Immature natural killer cell (primary cell): Measurements from ENCODE around the gene DLGAP1. TPM values are rescaled to one million over a fixed set of nuclear protein-coding genes. Genes with fewer than 3 reads are reported as not detected.
"Not testable (repeated sequence)": the region's sequence is repeated elsewhere in the genome, so short reads cannot be mapped to it uniquely, and the experiment has no call there.

ENCODE experiments used
- DNase-seq, 3 donors: peaks; one replicate each; pipeline ENCODE4 v3.0.0; 2022; ENCODE audit warnings: mixed read lengths in 1 of 3
- H3K27ac Mint-ChIP-seq, 6 donors: one replicate each; pipeline ENCODE4 v1.8.0; 2020; ENCODE audit warnings: mixed read lengths in 6 of 6, mild to moderate bottlenecking in 5 of 6, inconsistent platforms in 4 of 6, moderate library complexity in 3 of 6
- H3K27me3 Mint-ChIP-seq, 3 donors: one replicate each; pipeline ENCODE4 v1.8.0; 2020 to 2021; ENCODE audit warnings: low read depth in 3 of 3, mild to moderate bottlenecking in 3 of 3, mixed read lengths in 3 of 3, moderate library complexity in 3 of 3, inconsistent platforms in 1 of 3
- H3K36me3 Mint-ChIP-seq, 3 donors: one replicate each; pipeline ENCODE4 v1.8.0; 2020; ENCODE audit warnings: mixed read lengths in 3 of 3, inconsistent platforms in 2 of 3, mild to moderate bottlenecking in 2 of 3
- H3K4me1 Mint-ChIP-seq, 2 donors: one replicate each; pipeline ENCODE4 v1.8.0; 2020; ENCODE audit warnings: inconsistent platforms in 2 of 2, mild to moderate bottlenecking in 2 of 2, mixed read lengths in 2 of 2, moderate library complexity in 1 of 2
- H3K4me3 Mint-ChIP-seq, 5 donors: one replicate each; pipeline ENCODE4 v1.8.0; 2020; ENCODE audit warnings: mild to moderate bottlenecking in 5 of 5, mixed read lengths in 5 of 5, inconsistent platforms in 3 of 5, moderate library complexity in 3 of 5
- H3K9me3 Mint-ChIP-seq, 6 donors: one replicate each; pipeline ENCODE4 v1.8.0; 2020; ENCODE audit warnings: mild to moderate bottlenecking in 6 of 6, mixed read lengths in 6 of 6, inconsistent platforms in 4 of 6, moderate library complexity in 3 of 6
- polyA plus RNA-seq, 3 donors: library from polyadenylated mRNA; unstranded; fragments of 300-500 nt; fragmentation: Illumina TruSeq; gene quantifications; one replicate each; pipeline ENCODE4 v1.2.3, GENCODE V29; 2021

The DLGAP1 gene
- polyA plus RNA-seq, 3 donors from 2014 or later: not detected

DNA sequence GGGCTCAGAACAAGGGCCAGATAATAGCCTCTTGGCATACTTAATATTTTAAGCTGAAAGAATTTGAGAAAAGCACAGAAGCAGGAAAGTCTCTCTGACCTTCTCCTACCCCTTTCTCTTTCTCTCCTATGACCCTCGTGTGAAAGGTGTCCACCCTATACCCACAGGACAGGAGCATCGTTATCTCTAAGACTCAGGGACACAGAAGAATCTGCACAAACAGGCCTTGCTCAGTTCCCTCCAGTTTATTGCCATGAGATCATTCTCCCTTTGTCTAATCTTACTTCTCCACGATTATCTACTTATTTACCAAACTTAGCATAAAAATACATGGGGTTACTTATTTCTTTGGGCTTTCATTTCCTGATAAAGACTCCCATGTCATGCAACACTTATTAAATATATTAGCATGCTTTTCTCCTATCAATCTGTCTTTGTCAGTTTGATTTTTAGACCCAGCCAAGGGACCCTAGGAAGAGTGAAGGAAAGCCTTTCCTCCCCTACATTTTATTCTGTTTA, 370.7 kb downstream of the DLGAP1 start:
- Mint-ChIP-seq H3K4me1 (no peaks in the 10 kb centered on the region), H3K27me3 (peaks cover 0 to 2% (median 0%) of the 10 kb centered on the region in 3 donors), H3K9me3 (peaks cover 0 to 10% (median 4%) of the 10 kb centered on the region in 6 donors), H3K27ac (no peak overlapping the region), H3K36me3 (no peaks in the 10 kb centered on the region), H3K4me3 (no peak overlapping the region)
- no peak for DNase-seq

DNA sequence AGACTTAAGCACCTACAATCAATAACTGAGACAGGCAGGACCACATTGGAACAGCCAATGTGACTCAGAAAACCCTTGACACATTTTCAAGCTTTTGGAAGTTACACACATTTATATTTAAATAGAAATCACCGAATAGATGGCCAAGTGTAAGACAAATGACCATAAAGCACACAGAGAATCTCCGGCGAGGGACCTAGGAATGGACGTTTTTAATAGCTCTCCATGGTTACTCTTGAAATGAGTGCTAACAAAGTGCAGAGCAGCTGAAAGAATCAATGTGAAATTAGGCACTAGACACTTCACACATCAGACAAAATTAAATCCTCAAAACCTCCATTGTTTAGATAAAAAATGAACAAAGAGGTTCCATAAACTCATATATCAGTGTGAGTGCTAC, 376.9 kb downstream of the DLGAP1 start:
- Mint-ChIP-seq H3K27me3 (peaks cover 0 to 2% (median 0%) of the 10 kb centered on the region in 3 donors), H3K36me3 (no peaks in the 10 kb centered on the region), H3K9me3 (peaks cover 0 to 4% (median 0%) of the 10 kb centered on the region in 6 donors), H3K4me3 (no peak overlapping the region), H3K4me1 (no peaks in the 10 kb centered on the region), H3K27ac (no peak overlapping the region)
- DNase-seq: no peak

DNA sequence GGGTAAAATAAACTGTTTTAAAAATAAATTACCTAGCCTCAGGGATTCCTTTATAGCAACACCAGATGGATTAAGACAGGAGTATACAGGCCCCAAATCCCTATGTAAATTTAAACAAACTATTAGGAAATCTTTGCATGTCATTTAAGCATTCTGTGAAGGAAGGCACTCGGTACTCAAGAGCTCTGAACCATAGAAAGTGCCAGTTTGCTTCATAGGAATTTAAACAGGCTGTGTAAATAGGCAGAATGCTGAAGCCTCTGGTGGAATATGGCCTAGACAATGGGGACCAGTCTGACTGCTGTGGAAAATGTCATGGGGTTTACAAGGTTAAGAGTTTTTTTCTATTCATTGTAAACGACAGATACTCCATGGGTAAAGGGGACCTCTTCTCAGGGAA, 377.4 kb downstream of the DLGAP1 start:
- DNase-seq: no peak
- Mint-ChIP-seq H3K9me3 (peaks cover 0 to 4% (median 0%) of the 10 kb centered on the region in 6 donors), H3K27ac (no peak overlapping the region), H3K4me3 (no peak overlapping the region), H3K36me3 (no peaks in the 10 kb centered on the region), H3K4me1 (no peaks in the 10 kb centered on the region), H3K27me3 (peaks cover 0 to 2% (median 0%) of the 10 kb centered on the region in 3 donors)

DNA sequence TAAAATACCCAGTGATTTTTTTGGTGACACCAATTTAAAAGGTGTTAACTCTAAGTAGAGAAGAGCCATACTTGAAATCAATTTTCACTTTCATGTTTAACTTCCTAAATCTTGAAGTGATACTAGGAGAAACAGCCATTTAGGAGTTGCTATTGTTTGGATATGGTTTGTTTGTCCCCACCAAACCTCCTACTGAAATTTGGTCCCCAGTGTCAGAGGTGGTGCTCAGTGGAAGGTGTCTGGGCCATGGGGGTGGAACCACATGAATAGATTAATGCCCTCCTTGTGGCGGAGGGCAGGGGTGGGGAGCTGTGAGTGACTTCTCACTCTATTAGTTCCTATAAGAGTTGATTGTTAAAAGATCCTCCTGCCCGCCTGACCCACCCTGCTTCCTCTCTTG, 377.9 kb downstream of the DLGAP1 start:
- peaks cover 0 to 2% (median 0%) of the 10 kb centered on the region in 3 donors for H3K27me3 Mint-ChIP-seq
- peaks cover 0 to 4% (median 0%) of the 10 kb centered on the region in 6 donors for H3K9me3 Mint-ChIP-seq
- no peak for DNase-seq
- H3K4me3 Mint-ChIP-seq: no peak overlapping the region
- H3K36me3 Mint-ChIP-seq: no peaks in the 10 kb centered on the region
- H3K4me1 Mint-ChIP-seq: no peaks in the 10 kb centered on the region
- no peak overlapping the region for H3K27ac Mint-ChIP-seq

DNA sequence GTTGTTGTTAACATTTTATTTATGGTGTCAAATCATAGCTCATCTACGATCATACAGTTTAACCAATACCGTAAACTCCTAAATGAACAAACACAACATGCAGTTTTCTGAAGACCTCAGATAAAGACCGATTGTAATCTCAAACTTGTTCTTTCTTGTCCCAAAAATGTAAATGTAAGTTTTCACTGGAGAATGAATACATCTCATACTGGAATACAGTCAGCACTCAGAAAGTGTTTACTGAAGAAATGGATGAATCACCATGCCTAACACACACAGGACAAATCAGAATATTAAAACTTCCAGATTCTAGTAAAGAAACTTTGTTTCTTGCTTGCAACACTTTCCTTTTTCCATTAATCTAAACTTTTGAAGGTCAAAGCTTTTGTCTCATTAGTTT, 380.5 kb downstream of the DLGAP1 start:
- Mint-ChIP-seq H3K27ac (no peak overlapping the region), H3K4me3 (no peak overlapping the region), H3K4me1 (no peaks in the 10 kb centered on the region), H3K9me3 (peaks cover 0 to 2% (median 0%) of the 10 kb centered on the region in 6 donors), H3K27me3 (peaks cover 0 to 3% (median 0%) of the 10 kb centered on the region in 3 donors), H3K36me3 (no peaks in the 10 kb centered on the region)
- DNase-seq: no peak

DNA sequence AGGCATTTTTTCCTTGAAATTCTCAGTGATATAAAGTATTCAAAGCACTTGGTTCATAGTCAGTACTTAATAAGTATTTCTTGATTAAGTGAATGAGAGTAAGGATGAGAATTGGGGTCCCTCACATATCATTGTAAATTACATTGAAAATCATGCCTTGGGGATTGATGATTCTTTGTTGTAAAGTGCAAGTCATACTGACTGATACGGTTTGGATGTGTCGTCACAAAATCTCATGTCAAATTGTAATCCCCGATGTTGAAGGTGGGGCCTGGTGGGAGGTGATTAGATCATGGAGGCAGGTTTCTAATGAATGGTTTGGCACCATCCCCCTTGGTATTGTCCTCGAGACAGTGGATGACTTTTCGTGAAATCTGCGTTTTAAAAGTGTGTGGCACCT, 385.9 kb downstream of the DLGAP1 start:
- H3K27ac Mint-ChIP-seq: no peak overlapping the region
- H3K27me3 Mint-ChIP-seq: peaks cover 2 to 8% (median 3%) of the 10 kb centered on the region in 3 donors
- no peaks in the 10 kb centered on the region for H3K4me1 Mint-ChIP-seq
- H3K4me3 Mint-ChIP-seq: no peak overlapping the region
- peaks cover 0 to 11% (median 5%) of the 10 kb centered on the region in 6 donors for H3K9me3 Mint-ChIP-seq
- no peaks in the 10 kb centered on the region for H3K36me3 Mint-ChIP-seq
- DNase-seq: no peak

DNA sequence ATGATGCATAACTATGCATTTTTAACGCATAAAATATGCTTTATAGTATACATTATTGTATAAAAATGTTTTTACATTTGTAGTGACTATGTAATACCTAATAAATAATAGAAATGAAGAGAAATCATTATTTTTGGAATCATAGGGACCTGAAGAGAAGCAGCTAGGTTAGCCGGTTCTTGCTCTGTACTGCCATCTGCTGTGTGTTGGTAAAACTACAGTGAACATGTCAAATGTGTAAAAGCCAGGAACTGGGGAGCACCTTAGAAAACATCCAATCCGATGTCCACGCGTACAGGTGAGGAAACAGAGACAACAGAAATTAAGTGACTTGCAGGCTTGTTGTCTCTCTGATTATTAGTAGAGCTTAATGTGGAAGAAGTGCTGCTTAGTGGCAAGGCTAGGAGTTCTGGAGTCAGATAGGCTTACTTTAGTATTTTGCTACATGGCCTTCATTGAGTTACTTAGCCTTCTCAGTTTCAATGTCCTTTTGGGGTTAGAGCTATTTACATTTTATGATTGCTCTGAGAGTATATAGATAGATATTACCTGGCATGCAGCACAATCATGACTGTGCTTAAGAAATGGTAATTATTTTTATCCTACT, 386.5 kb downstream of the DLGAP1 start:
- Mint-ChIP-seq H3K4me1 (no peaks in the 10 kb centered on the region), H3K9me3 (peaks cover 0 to 12% (median 6%) of the 10 kb centered on the region in 6 donors), H3K27me3 (peaks cover 2 to 9% (median 3%) of the 10 kb centered on the region in 3 donors), H3K27ac (no peak overlapping the region), H3K4me3 (no peak overlapping the region), H3K36me3 (no peaks in the 10 kb centered on the region)
- DNase-seq: peak in 2 of 3 donors; percentile 1 to 3

DNA sequence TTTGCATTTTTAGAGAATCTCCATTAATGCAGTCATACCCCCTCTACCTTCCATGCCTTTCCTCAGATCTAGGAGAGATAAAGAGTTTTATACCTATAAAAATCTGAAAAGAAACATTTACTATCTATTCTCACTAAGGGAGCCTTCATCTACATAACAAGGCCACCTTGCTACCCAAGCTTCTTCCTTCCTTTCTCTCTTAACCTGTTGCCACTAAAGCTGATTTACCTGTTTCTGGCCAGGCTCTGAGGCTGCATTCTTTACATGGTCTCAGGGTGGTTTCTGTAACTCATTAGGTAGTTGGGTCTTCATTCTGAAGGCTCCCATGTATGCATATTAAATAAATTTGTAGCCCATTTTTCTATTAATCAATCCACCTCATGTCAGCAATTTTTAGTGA, 391.6 kb downstream of the DLGAP1 start:
- DNase-seq: no peak
- H3K9me3 Mint-ChIP-seq: peaks cover 2 to 17% (median 11%) of the 10 kb centered on the region in 6 donors
- no peaks in the 10 kb centered on the region for H3K36me3 Mint-ChIP-seq
- peaks cover 2 to 6% (median 3%) of the 10 kb centered on the region in 3 donors for H3K27me3 Mint-ChIP-seq
- no peak overlapping the region for H3K27ac Mint-ChIP-seq
- no peaks in the 10 kb centered on the region for H3K4me1 Mint-ChIP-seq
- H3K4me3 Mint-ChIP-seq: no peak overlapping the region

DNA sequence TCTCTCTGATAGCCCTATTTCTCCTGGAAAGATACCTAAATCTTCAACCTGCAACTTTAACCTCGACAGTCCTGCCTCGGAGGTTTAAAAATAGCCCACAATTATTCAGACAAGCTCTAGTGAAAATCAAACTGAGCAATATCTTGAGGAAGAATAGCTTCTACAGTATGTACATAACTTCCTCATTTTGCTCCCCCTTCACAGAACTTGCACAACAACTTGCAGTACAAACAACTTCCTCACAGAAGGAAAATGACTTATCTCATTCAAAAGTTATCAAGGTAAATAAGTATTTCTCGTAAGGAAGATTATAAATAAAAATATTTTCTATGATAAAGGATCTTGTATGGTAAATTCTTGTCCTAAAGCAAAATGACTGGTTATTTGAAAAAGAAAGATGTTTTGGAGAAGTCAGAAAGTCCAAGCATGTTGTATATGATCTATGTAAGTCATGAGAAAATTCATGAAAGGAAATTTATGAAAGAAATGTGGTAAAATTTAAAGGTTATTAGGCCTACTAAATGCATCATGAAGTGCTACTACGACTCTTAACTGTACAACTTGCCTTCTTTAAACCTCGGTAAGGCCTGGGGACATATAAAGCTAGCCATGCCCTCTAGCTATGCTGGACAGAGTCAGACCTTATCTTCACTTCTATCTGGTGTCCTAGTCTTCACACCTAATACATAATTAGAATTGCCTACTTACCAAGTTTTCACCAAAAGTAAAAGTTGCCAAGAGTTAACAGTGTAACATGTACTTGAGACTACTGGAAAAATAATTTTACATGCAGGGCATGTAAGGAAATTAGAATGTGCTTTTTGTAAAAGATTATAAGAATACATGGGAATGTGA, 394.5 kb downstream of the DLGAP1 start:
- Mint-ChIP-seq H3K9me3 (peaks cover 2 to 20% (median 8%) of the 10 kb centered on the region in 6 donors), H3K4me3 (no peak overlapping the region), H3K27ac (no peak overlapping the region), H3K27me3 (peaks cover 0 to 3% (median 0%) of the 10 kb centered on the region in 3 donors), H3K4me1 (no peaks in the 10 kb centered on the region), H3K36me3 (no peaks in the 10 kb centered on the region)
- DNase-seq: no peak

DNA sequence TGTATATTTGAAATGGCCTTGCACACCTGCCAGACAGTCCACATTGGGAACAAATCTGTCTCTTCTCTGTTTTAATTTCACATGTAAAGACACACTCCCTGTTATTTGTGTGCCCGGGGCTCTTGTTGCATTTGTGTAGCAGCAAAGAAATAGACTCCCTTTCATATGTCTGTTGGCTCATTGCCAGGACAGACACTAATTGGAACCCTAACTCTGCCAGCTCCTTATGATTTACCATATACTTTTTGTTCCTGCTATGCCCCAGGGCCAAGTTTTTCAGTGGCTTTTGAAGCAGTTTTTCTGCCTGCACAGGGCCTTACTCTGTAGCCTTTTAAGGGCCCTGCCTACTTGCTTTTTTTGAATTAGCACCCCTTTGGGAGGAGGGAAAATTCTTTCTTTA, 396.9 kb downstream of the DLGAP1 start:
- Mint-ChIP-seq H3K27me3 (peaks cover 0 to 3% (median 0%) of the 10 kb centered on the region in 3 donors), H3K4me3 (no peak overlapping the region), H3K27ac (no peak overlapping the region), H3K36me3 (no peaks in the 10 kb centered on the region), H3K4me1 (no peaks in the 10 kb centered on the region), H3K9me3 (peaks cover 2 to 12% (median 6%) of the 10 kb centered on the region in 6 donors)
- DNase-seq: no peak

DNA sequence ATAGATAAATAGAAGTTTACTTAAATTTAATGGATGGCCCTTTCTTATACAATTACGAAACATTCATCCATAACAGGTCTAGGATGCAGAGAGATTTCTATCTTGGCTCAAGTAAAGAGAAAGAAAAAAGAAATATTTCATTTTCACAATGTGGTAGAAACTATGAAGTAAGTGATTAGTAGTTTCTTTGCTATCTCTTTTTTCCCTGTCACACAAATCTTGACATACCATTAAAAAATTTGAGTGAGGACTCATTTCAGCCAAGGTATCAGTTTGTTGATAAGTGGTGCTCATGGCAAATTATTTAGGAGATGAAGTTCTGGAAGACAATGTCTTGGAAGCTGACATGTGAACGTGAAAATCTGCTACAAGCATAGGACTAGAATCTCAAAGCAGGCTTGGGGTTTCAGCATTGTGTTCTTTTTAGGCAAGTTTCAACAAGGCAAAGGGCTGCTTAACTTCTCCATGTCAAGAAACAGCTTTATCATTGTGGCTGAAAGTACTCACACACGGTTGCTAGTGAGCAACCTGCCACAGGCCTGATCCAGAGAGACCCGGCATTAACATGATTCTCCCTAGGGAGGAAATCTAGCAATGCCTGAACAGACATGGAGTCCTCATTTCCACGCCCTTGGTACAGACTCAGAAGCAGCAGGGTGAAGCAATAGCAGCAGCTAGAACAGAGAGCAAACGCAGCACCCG, 414.6 kb downstream of the DLGAP1 start:
- DNase-seq: no peak
- Mint-ChIP-seq H3K27me3 (peaks cover 0 to 4% (median 0%) of the 10 kb centered on the region in 3 donors), H3K9me3 (peaks cover 0 to 5% (median 0%) of the 10 kb centered on the region in 6 donors), H3K27ac (no peak overlapping the region), H3K36me3 (peaks cover 0 to 4% (median 0%) of the 10 kb centered on the region in 3 donors), H3K4me3 (no peak overlapping the region), H3K4me1 (no peaks in the 10 kb centered on the region)

DNA sequence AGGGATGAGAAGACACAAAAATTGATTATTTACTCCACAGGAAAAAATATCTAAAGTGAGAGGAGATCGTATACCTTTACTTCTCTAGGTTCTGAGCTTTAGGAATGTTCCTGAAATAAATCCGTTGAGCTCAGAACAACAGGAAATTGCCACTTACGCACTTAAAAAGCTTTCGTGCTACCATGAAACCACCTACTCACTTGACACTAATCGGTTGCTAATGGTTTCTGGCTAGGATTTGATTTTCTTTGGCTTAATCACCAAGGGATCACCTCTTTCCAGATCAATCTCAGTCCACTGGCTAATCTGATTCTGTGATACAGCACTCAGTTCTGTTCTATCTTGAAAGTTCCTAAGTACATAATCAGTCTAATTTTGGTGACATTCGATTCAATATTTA, 419.6 kb downstream of the DLGAP1 start:
- Mint-ChIP-seq H3K27ac (no peak overlapping the region), H3K27me3 (peaks cover 0 to 4% (median 0%) of the 10 kb centered on the region in 3 donors), H3K4me1 (no peaks in the 10 kb centered on the region), H3K36me3 (no peaks in the 10 kb centered on the region), H3K9me3 (peaks cover 0 to 18% (median 0%) of the 10 kb centered on the region in 6 donors), H3K4me3 (no peak overlapping the region)
- DNase-seq: no peak

DNA sequence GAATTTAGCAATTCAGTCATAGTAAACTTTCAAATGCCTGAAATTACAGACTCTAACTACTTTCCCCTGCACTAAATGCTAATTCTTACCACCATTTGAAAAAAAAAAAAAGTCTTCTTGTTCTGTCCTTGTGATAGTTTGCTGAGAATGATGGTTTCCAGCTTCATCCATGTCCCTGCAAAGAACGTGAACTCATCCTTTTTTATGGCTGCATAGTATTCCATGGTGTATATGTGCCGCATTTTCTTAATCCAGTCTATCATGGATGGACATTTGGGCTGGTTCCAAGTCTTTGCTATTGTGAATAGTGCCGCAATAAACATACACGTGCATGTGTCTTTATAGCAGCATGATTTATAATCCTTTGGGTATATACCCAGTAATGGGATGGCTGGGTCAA, 420.3 kb downstream of the DLGAP1 start:
- H3K4me3 Mint-ChIP-seq, H3K27me3 Mint-ChIP-seq, H3K36me3 Mint-ChIP-seq, DNase-seq, H3K27ac Mint-ChIP-seq, H3K4me1 Mint-ChIP-seq: not testable (repeated sequence)
- H3K9me3 Mint-ChIP-seq: peaks cover 0 to 18% (median 0%) of the 10 kb centered on the region in 6 donors
